GM21390 (cell line): ENCODE measurements around the gene FAM13A.

Experiments
- ATAC-seq: cut with Tn5 transposase; IDR thresholded peaks from one replicate; pipeline ENCODE4 v1.9.1; 2021; ENCODE audit not compliant: unreplicated experiment

Gene FAM13A

GRCh38 chr4:88693792-88694191, 363.2 kb downstream of the FAM13A start:
- no peak for ATAC-seq

GRCh38 chr4:88690355-88690754, 366.6 kb downstream of the FAM13A start:
- no peak for ATAC-seq

GRCh38 chr4:88681209-88681608, 375.8 kb downstream of the FAM13A start:
- no peak for ATAC-seq
